HL-60 (cell line): ENCODE results near the gene PNKP.

Source experiments
- DNase-seq, 2 experiments: peaks; one replicate each; pipeline ENCODE4 v3.0.0-alpha.2; 2010 to 2020; ENCODE audit warnings: low read depth in 1 of 2, low spot score in 1 of 2
- H3K27ac ChIP-seq: fragments of 250-450 bp; sonication (Bioruptor Pico); replicated peaks from 2 replicates; pipeline ENCODE4 v1.5.1; 2020; ENCODE audit warnings: mild to moderate bottlenecking, moderate library complexity
- H3K27me3 ChIP-seq: fragments of 250-450 bp; sonication (Bioruptor Pico); 2 replicates; pipeline ENCODE4 v1.5.1; 2021; ENCODE audit warnings: mild to moderate bottlenecking, moderate library complexity; ENCODE audit not compliant: insufficient read depth, poor library complexity, severe bottlenecking
- H3K4me3 ChIP-seq: replicated peaks from 2 replicates; pipeline ENCODE4 v1.5.1; 2011; ENCODE audit warnings: mild to moderate bottlenecking, control low read depth, low read length; ENCODE audit not compliant: insufficient read depth
- CTCF ChIP-seq: IDR thresholded peaks from one replicate; pipeline ENCODE4 v1.5.1; 2011; ENCODE audit warnings: low read length, control low read depth, inconsistent platforms; ENCODE audit not compliant: insufficient read depth
- GABPA ChIP-seq: IDR thresholded peaks from 2 replicates; pipeline ENCODE4 v1.6.1; 2012; ENCODE audit warnings: low read depth
- POLR2AphosphoS5 ChIP-seq: IDR thresholded peaks from 2 replicates; pipeline ENCODE4 v1.6.1; 2012; ENCODE audit warnings: low read depth
- REST ChIP-seq: IDR thresholded peaks from 2 replicates; pipeline ENCODE4 v1.6.1; 2012; ENCODE audit warnings: low read depth; ENCODE audit not compliant: insufficient replicate concordance
- SPI1 ChIP-seq: IDR thresholded peaks from 2 replicates; pipeline ENCODE4 v1.6.1; 2012; ENCODE audit warnings: low read depth, mild to moderate bottlenecking, borderline replicate concordance

Gene PNKP

DNA sequence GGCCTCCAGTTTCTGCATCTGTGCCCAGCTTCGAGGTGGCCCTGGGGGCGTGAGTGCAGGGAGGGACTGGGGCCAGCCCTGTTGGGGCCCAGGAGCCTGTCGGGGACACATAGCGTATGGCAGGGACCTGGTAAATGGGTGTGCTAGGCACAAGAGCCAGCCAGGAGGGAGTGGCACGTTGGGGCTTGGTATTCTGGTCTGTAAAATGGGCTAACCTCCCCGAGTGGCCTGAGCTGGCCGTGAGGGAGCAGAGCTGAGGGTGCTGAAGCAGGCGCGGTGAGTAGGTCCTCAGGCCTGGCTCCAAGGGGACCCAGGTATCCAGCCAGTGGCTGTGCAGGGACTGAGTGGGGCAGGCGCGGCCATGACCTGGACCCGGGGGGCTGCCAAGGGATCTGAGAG lies 12.1 kb downstream of the PNKP start:
- H3K27me3 ChIP-seq = no peaks in the 10 kb centered on the region
- no peak for DNase-seq
- TF ChIP-seq SPI1 (no peak), CTCF (no peak), REST (no peak), POLR2AphosphoS5 (no peak), GABPA (no peak)
- H3K27ac ChIP-seq = no peak overlapping the region
- no peak overlapping the region for H3K4me3 ChIP-seq

DNA sequence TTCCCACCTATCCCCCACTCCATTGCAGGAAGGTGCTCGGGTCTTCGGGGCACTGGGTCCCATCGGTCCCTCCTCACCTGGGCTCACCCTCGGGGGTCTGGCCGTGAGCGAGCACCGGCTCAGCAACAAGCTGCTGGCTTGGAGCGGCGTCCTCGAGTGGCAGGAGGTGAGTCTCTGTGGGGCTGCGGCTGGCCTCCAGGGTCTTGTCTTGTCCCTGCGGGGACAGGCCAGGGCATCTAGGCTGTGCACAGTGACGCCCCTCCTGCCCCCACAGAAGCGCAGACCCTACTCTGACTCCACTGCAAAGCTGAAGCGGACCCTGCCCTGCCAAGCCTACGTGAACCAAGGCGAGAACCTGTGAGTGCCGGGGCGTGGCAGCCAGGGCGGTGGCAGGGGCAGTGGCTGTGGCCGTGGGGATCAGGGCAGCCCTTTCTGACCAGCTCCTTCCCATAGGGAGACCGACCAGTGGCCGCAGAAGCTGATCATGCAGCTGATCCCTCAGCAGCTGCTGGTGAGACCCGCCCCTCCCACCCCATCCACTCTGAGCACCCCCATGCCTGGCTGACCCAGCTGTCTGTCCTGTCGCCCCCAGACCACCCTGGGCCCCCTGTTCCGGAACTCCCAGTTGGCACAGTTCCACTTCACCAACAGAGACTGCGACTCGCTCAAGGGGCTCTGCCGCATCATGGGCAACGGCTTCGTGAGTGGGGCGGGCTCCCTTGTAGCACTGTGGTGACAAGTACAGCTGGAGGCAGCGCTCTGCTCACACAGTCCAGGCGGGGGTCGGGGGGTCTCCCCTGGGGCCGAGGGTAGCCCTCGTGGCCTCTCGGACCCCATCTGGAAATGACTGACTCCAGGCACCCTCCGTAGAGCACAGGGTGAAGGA lies 12.8 kb downstream of the PNKP start:
- H3K27ac ChIP-seq = no peak overlapping the region

More for the DNA sequence above, 12.8 kb downstream of the PNKP start:
- no peak for TF ChIP-seq GABPA
- no peak for TF ChIP-seq SPI1
- no peak for TF ChIP-seq REST
- no peak for TF ChIP-seq POLR2AphosphoS5
- TF ChIP-seq CTCF = no peak
- H3K4me3 ChIP-seq = no peak overlapping the region
- no peak for DNase-seq
- H3K27me3 ChIP-seq = no peaks in the 10 kb centered on the region
